Ovary (tissue), 3 donors: ENCODE measurements around the gene GRAMD1B.

ENCODE experiments used
- EP300 ChIP-seq: sonication (generic); formaldehyde crosslinking; IDR thresholded peaks from one replicate; pipeline ENCODE4 v1.6.1; 2017; ENCODE audit warnings: antibody characterized with exemption
- POLR2A ChIP-seq: fragments of 450-650 bp; IDR thresholded peaks from one replicate; pipeline ENCODE4 v1.6.1; 2017; ENCODE audit warnings: antibody characterized with exemption, mild to moderate bottlenecking, moderate library complexity
- TF ChIP-seq, protein P1 (sequence below), 3 donors: fragments of 450-650 bp in 2 of 3; fragments of 200-600 bp in 1 of 3; IDR thresholded peaks; one replicate each; pipeline versions ENCODE4 v1.5.1 to v1.8.0; 2016 to 2022; ENCODE audit warnings: antibody characterized with exemption in 3 of 3, mild to moderate bottlenecking in 1 of 3
- donor health status: DM: no; HTN: no; CAD: no.

DNA sequence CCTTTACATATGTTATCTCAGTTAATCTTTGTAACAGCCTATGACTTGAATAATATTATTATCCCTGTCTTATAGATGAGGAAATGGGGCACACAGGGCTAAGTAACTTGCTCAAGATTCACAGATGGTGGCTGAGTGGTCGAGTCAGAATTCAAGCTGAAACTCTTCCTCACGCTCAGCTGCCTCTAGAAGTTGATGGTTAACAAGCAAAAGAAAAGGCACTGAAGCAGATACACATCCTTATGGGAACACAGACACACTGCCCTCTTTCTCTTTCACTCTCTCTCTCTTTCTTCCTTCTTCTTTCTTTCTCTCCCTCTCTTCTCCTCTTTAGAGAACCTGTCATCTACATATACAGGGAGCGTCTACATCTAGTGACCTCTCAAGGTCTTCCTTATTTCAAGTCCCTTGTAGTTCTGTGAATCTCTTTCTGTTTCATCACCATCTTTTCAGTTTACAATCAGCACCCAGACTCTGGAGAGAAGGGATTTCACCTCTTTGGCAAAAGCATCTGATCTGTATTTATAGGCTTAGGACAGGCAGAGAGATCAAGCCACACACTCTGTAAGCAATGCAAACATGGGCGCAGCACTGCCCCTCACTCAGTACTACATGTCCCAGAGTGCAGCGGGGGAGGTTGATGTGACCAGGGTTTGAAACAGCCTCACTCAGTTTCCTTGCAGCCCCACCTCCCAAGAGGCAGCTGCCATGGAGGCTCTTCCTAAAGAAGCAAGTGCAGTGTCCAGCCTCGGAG is 75.7 kb downstream of the GRAMD1B start:
- TF ChIP-seq, protein P1, sequence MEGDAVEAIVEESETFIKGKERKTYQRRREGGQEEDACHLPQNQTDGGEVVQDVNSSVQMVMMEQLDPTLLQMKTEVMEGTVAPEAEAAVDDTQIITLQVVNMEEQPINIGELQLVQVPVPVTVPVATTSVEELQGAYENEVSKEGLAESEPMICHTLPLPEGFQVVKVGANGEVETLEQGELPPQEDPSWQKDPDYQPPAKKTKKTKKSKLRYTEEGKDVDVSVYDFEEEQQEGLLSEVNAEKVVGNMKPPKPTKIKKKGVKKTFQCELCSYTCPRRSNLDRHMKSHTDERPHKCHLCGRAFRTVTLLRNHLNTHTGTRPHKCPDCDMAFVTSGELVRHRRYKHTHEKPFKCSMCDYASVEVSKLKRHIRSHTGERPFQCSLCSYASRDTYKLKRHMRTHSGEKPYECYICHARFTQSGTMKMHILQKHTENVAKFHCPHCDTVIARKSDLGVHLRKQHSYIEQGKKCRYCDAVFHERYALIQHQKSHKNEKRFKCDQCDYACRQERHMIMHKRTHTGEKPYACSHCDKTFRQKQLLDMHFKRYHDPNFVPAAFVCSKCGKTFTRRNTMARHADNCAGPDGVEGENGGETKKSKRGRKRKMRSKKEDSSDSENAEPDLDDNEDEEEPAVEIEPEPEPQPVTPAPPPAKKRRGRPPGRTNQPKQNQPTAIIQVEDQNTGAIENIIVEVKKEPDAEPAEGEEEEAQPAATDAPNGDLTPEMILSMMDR (IDR thresholded peaks at IDR 0.05), result no peak
- TF ChIP-seq EP300, result no peak
- no peak for TF ChIP-seq POLR2A
